HEK293 (cell line): ENCODE measurements around the gene TESMIN.

Experiments
- MYNN ChIP-seq: fragments of 450-650 bp; formaldehyde crosslinking; IDR thresholded peaks from 2 replicates; pipeline ENCODE4 v1.5.1; 2016; ENCODE audit warnings: missing biosample characterization, missing genetic modification characterization, borderline replicate concordance
- OSR2 ChIP-seq: fragments of 450-650 bp; formaldehyde crosslinking; IDR thresholded peaks from 2 replicates; pipeline ENCODE4 v1.5.1; 2016; ENCODE audit warnings: missing biosample characterization, missing genetic modification characterization
- TCF7L2 ChIP-seq: IDR thresholded peaks from 2 replicates; pipeline ENCODE4 v1.6.1; 2011; ENCODE audit warnings: low read depth, mild to moderate bottlenecking, inconsistent platforms, low read length, moderate library complexity, borderline replicate concordance
- YY1 ChIP-seq: fragments of 450-650 bp; formaldehyde crosslinking; IDR thresholded peaks from 2 replicates; pipeline ENCODE4 v1.5.1; 2018; ENCODE audit warnings: missing biosample characterization, missing genetic modification characterization
- ZBTB11 ChIP-seq: fragments of 450-650 bp; formaldehyde crosslinking; conservative IDR thresholded peaks from 2 replicates; pipeline ENCODE4 v1.5.1; 2016; ENCODE audit warnings: low read depth, missing biosample characterization, missing genetic modification characterization
- ZBTB17 ChIP-seq: fragments of 450-650 bp; formaldehyde crosslinking; IDR thresholded peaks from 2 replicates; pipeline ENCODE4 v1.5.1; 2016; ENCODE audit warnings: missing biosample characterization, missing genetic modification characterization
- ZFP37 ChIP-seq: fragments of 450-650 bp; formaldehyde crosslinking; IDR thresholded peaks from 2 replicates; pipeline ENCODE4 v1.5.1; 2016; ENCODE audit warnings: missing biosample characterization, missing genetic modification characterization
- ZFP41 ChIP-seq: fragments of 450-650 bp; formaldehyde crosslinking; IDR thresholded peaks from 2 replicates; pipeline ENCODE4 v1.5.1; 2016; ENCODE audit warnings: missing biosample characterization, missing genetic modification characterization, borderline replicate concordance
- ZNF121 ChIP-seq: fragments of 450-650 bp; formaldehyde crosslinking; IDR thresholded peaks from 2 replicates; pipeline ENCODE4 v1.5.1; 2016; ENCODE audit warnings: missing biosample characterization, missing genetic modification characterization
- ZNF416 ChIP-seq: fragments of 450-650 bp; formaldehyde crosslinking; IDR thresholded peaks from 2 replicates; pipeline ENCODE4 v1.5.1; 2016; ENCODE audit warnings: missing biosample characterization, missing genetic modification characterization
- ZNF76 ChIP-seq: fragments of 450-650 bp; formaldehyde crosslinking; IDR thresholded peaks from 2 replicates; pipeline ENCODE4; 2016; ENCODE audit warnings: low read depth, missing biosample characterization, missing genetic modification characterization, borderline replicate concordance
- TF ChIP-seq, protein P1 (sequence below): fragments of 450-650 bp; formaldehyde crosslinking; IDR thresholded peaks from 2 replicates; pipeline ENCODE4 v1.5.1; 2016; ENCODE audit warnings: missing biosample characterization, missing genetic modification characterization
- TF ChIP-seq, protein P2 (sequence below): fragments of 450-650 bp; formaldehyde crosslinking; optimal IDR thresholded peaks from 2 replicates; pipeline ENCODE3; 2016; ENCODE audit warnings: missing biosample characterization, mild to moderate bottlenecking, missing genetic modification characterization
- TF ChIP-seq, protein P3 (sequence below): fragments of 450-650 bp; formaldehyde crosslinking; IDR thresholded peaks from 2 replicates; pipeline ENCODE4 v1.5.1; 2016; ENCODE audit warnings: missing biosample characterization, missing genetic modification characterization

GRCh38 chr11:68684385-68685356, 66.6 kb downstream of the TESMIN start, which contains the start of gene GAL:
- TF ChIP-seq, protein P1, sequence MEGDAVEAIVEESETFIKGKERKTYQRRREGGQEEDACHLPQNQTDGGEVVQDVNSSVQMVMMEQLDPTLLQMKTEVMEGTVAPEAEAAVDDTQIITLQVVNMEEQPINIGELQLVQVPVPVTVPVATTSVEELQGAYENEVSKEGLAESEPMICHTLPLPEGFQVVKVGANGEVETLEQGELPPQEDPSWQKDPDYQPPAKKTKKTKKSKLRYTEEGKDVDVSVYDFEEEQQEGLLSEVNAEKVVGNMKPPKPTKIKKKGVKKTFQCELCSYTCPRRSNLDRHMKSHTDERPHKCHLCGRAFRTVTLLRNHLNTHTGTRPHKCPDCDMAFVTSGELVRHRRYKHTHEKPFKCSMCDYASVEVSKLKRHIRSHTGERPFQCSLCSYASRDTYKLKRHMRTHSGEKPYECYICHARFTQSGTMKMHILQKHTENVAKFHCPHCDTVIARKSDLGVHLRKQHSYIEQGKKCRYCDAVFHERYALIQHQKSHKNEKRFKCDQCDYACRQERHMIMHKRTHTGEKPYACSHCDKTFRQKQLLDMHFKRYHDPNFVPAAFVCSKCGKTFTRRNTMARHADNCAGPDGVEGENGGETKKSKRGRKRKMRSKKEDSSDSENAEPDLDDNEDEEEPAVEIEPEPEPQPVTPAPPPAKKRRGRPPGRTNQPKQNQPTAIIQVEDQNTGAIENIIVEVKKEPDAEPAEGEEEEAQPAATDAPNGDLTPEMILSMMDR (tag by site-specific recombination), result no peak
- TF ChIP-seq ZBTB17 (tag by site-specific recombination) (no peak), YY1 (tag by site-specific recombination) (no peak), ZBTB11 (tag by site-specific recombination) (no peak), ZNF76 (tag by site-specific recombination) (no peak), ZFP37 (tag by site-specific recombination) (no peak), ZNF121 (tag by site-specific recombination) (no peak), MYNN (tag by site-specific recombination) (no peak), ZFP41 (no peak), TCF7L2 (no peak), ZNF416 (tag by site-specific recombination) (no peak), OSR2 (tag by site-specific recombination) (no peak)
- TF ChIP-seq, protein P2, sequence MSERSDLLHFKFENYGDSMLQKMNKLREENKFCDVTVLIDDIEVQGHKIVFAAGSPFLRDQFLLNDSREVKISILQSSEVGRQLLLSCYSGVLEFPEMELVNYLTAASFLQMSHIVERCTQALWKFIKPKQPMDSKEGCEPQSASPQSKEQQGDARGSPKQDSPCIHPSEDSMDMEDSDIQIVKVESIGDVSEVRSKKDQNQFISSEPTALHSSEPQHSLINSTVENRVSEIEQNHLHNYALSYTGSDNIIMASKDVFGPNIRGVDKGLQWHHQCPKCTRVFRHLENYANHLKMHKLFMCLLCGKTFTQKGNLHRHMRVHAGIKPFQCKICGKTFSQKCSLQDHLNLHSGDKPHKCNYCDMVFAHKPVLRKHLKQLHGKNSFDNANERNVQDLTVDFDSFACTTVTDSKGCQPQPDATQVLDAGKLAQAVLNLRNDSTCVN (tag by site-specific recombination), result no peak
- TF ChIP-seq, protein P3, sequence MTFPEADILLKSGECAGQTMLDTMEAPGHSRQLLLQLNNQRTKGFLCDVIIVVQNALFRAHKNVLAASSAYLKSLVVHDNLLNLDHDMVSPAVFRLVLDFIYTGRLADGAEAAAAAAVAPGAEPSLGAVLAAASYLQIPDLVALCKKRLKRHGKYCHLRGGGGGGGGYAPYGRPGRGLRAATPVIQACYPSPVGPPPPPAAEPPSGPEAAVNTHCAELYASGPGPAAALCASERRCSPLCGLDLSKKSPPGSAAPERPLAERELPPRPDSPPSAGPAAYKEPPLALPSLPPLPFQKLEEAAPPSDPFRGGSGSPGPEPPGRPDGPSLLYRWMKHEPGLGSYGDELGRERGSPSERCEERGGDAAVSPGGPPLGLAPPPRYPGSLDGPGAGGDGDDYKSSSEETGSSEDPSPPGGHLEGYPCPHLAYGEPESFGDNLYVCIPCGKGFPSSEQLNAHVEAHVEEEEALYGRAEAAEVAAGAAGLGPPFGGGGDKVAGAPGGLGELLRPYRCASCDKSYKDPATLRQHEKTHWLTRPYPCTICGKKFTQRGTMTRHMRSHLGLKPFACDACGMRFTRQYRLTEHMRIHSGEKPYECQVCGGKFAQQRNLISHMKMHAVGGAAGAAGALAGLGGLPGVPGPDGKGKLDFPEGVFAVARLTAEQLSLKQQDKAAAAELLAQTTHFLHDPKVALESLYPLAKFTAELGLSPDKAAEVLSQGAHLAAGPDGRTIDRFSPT (tag by site-specific recombination), result no peak
